Measurements from ENCODE around the gene GPR153.

GRCh38 chr1:6298530-6298929 lies 37.6 kb upstream of the GPR153 start:
- TF ChIP-seq CTCF (IDR thresholded peaks at IDR 0.05; ENCODE audit: control extremely low read depth in 1 of 3, insufficient read depth in 1 of 3, low read depth in 1 of 3, low read length in 3 of 3) (peak in 1 of 3 experiments; percentile 1; a peak in 1 of 4 replicates), CBX8 (IDR thresholded peaks at IDR 0.05; ENCODE audit: borderline replicate concordance, low read depth, low read length) (no peak), KDM1A (IDR thresholded peaks at IDR 0.05; ENCODE audit: borderline replicate concordance, low read length) (no peak), POLR2A (IDR thresholded peaks at IDR 0.05; ENCODE audit: control extremely low read depth in 1 of 2, low read depth in 2 of 2, low read length in 2 of 2) (no peak), CREB1 (IDR thresholded peaks at IDR 0.05) (no peak), SP4 (IDR thresholded peaks at IDR 0.05; ENCODE audit: low read length) (no peak), USF2 (IDR thresholded peaks at IDR 0.05; ENCODE audit: low read length) (no peak), CHD1 (IDR thresholded peaks at IDR 0.05; ENCODE audit: low read depth, low read length) (no peak), TEAD4 (IDR thresholded peaks at IDR 0.05; ENCODE audit: low read depth, low read length) (no peak), TAF1 (IDR thresholded peaks at IDR 0.05; ENCODE audit: low read depth, low read length) (no peak), SAP30 (IDR thresholded peaks at IDR 0.05; ENCODE audit: insufficient read depth, insufficient replicate concordance, low read length) (no peak), MAX (IDR thresholded peaks at IDR 0.05) (no peak), SIN3A (conservative IDR thresholded peaks at IDR 0.05 in 1 of 2, IDR thresholded peaks at IDR 0.05 in 1 of 2; ENCODE audit: low read depth in 1 of 2, low read length in 2 of 2) (no peak), EP300 (IDR thresholded peaks at IDR 0.05; ENCODE audit: borderline replicate concordance in 1 of 2, low read depth in 2 of 2, low read length in 2 of 2) (no peak)

Data from H1 (cell line).